GM12892 (cell line): ENCODE measurements around the gene ARID1B.

ENCODE experiments used
- POLR2A ChIP-seq: IDR thresholded peaks from 2 replicates; pipeline ENCODE4 v1.6.1; 2011; ENCODE audit warnings: low read depth, low read length, control low read depth
- POLR2AphosphoS5 ChIP-seq: IDR thresholded peaks from 2 replicates; pipeline ENCODE4 v1.6.1; 2011; ENCODE audit warnings: low read depth, low read length, control low read depth
- TAF1 ChIP-seq: IDR thresholded peaks from 2 replicates; pipeline ENCODE4 v1.6.1; 2011; ENCODE audit warnings: low read depth, mild to moderate bottlenecking, control low read depth, low read length, borderline replicate concordance

GRCh38 chr6:156808287-156808686 lies 31.1 kb downstream of the ARID1B start:
- TF ChIP-seq POLR2A (no peak), POLR2AphosphoS5 (no peak), TAF1 (no peak)
